ENCODE results near the gene SIPA1L3. TPM values are rescaled to one million over a fixed set of nuclear protein-coding genes. Genes with fewer than 3 reads are reported as not detected.
"Not testable (repeated sequence)": the region's sequence is repeated elsewhere in the genome, so short reads cannot be mapped to it uniquely, and the experiment has no call there.

The SIPA1L3 gene
- polyA plus RNA-seq, 12 donors, result 6.8 to 24.9 (median 9.1) TPM; not detected in 1

DNA sequence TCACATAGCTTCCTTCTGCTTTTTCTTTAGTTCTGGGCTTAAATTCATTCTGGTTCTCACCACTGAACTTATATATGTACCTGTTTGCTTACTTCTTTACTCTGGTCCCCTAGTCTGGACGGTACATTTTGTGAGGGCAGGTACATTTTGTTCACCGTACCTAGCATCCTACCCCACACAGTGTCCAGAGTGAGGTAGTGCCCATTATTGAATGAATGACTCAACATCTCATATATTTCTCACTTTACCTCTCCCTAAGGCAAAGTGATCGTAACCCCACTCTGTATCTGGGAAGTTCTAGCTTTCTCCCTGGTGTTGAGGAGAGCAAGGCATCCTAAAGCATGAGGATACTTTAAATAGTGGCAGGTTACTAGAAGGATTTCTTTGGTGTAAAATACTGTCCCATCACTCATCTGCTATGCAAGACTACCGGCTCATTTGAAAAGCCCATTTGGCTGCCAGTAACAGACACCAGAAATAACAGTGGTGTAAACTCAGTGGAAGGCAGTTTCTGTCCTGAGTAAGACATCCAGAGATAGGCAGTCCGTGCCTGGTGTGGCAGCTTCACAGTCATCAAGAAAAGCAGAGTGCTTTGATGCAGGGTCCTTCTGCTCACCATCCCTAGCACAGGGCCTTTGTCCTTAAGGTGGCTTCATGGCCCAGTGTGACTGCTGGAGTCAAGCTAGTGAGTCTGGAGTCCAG, 111.8 kb downstream of the SIPA1L3 start:
- DNase-seq, result no peak

DNA sequence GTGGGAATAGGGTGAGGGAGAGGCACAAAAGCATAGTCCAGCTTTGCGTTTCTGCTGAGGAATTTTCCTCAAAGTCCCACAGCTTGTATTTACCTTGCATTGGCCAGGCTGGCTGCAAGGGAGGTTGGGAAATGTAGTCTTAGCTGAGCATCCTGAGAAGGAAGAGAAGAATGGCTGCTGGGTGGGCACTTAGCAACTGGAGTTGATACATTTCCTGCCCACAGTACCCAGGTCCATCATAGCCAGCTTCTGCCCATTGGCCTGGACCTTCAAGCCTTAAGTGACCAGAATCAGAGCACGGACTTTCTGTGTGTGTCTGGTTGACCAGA, 112.4 kb downstream of the SIPA1L3 start:
- no peak for DNase-seq

DNA sequence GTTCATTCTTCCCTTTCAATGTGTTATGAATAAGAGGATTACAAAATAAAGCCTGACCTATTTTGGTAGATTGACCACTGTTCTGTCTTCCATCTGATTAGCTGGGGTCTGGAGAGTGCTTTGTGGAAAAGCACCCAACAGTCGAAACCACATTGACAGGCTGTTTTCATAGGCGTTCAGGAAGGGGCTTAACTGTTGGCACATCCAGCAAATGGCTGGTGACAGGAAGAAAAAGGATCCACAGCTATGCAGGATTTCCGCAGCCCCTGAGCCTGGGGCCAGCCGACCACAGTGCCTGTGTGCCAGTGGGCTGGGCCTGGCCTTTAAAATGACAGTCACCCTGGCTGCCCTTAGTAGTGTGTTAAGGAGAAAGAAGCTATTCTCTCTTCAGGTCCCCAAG, 113.3 kb downstream of the SIPA1L3 start:
- no peak for DNase-seq

DNA sequence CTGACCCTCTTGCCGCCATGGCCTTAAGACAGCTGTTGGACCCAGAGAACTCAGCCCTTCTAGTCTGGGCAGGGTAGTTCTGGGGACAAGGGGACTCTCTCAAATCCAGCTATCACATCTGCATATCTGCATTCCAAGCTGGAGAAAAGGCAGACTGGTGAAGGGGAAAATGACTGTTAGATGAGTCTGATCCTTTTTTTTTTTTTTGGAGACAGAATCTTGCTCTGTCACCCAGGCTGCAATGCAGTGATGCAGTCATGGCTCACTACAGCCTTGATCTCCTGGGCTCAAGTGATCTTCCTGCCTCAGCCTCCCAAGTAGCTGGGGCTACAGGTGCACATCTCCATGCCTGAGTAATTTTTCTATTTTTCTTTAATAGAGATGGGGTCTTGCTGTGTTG, 114.3 kb downstream of the SIPA1L3 start:
- no peak for DNase-seq

DNA sequence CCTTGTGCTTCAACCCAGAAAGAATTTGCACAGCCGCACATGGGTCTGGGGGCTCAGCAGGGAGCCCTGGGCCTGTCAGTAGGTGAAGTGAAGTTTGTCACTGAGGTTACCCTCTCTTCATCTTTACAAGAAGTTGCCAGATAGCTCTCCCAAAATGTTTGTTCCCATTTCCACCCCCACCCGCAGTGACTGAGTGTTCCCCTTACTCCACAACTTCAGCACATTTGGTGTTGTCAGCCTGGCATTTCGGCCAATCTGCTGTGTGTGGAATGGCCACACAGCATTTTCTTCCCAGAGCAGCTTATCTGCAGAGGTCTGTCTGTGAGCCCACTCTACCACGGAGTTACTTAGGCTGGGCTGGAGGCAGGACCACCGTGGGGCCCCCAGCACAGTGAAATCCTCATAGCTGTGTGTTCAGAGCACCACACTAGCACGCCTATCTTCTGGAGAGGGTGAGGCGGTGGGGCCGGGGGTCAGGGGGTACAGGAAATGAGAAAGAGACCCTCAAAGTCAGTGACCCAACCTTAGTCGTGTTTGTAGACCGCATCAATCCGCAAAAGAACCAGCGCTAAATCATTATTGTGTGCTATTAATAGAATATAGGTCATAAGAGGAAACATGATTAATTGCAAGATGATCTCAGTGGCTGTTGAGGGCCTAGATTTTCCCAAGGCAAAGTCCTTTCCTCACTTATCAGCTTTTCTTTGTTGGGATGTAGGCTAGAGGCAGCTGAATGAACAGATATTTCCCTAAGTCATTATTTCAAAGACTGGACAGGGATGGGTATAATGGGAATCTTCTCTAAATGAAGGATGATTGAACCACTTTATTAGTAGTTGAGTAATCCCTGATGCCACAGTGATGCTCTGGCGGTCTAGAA, 116.0 kb downstream of the SIPA1L3 start:
- DNase-seq, result no peak

DNA sequence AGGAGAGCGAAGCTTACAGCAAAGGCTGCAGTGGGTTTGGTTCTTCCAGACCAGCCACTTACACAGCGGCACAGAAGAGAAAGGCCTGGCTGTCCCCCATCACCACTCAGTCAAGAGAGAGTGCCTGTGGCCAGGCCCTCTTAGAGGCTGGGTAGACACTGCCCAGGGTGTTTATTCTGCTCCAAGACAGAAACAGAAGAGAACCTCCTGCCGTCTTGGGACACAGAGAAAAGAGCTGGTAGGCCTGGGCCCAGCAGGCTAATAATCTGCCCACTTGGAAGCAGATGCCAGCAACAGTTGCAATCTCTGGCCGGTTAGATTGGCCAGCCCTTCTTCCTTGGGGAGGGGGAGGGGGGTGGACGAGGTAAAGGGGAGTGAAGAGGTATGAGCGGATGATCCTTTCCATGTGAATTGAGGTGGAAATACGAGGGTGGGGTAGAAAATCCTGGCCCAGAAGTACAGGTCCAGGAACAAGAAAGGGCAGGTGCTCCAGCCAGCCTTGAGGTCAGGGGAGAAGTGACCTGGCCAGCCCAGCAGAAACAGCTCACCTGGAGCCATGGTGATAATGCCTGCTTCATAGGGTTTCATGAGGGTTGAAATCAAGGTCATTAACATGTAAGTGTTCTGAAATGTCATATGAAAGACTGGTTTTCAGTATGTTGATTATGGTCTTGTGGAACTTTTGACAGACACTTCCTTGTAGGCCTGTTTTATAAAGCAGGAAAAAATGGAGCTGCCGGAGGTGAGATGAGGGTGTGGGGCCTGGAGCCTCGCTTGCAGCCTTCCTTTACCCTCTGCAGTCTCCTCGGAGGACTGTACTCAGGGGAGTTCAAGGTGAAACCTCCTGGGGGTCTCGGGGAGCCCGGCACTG, 116.9 kb downstream of the SIPA1L3 start:
- DNase-seq, result no peak

DNA sequence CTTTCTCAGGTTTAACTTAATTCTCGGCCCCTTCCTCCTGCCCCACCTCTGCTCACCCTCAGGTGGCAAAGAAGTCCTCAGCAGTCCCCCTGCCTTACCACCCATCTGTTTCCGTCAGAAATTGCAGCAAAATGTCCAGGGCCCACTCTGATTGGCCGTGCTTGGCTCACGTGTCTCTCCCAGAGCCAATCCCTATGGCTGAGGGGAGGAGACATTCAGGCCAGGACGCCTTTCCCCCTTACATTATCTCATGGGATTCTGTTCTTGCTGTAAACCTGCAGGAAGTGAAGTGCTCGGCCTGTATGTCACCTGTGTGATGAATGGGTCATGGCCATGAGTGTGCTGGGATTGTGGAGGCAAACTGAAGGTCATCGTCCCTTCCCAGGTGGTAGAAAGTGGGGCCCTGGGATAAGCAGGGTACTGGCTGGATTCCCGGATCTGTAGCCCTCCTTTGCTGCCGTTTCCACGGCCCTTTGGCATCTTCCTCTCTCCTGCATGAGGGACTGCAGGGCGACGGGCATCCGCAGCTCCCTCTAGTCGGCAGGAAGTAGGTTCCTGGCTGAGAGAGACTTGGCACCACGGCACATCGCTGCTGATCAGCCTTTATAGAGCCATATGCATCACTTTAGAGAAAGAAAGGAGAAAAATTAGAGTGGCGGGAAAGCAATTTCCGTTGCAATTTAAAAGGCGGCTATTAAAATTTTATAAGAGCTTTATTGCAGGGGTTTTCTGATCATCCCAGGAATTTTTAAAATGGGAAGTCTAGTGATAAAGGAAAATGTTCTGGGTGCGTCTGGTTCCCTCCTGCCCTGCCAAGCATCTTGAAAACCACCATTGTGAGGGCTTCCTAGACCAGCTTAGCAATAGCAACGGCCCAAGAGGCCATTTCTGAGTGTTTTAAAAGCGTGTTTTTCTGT, 118.2 kb downstream of the SIPA1L3 start:
- DNase-seq, result no peak

DNA sequence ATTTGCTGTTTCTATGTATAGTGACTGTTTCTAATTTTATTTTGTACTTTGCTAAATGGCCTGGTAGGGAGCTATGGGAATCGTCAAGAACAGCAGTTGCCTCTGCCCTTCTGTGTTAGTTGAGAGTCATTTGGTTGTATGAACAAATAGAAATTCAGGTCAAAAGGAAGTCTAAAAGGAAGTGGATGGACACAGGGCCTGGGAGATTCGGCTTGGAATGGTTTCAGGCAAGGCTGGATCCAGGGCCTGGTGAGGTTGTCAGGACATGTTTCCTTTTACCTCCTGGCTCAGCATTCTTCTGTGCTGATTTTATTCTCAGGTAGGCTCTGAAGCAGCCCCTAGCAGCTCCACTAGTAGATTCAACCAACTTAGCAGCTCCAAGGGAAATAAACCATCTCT, 118.9 kb downstream of the SIPA1L3 start:
- DNase-seq, result no peak

DNA sequence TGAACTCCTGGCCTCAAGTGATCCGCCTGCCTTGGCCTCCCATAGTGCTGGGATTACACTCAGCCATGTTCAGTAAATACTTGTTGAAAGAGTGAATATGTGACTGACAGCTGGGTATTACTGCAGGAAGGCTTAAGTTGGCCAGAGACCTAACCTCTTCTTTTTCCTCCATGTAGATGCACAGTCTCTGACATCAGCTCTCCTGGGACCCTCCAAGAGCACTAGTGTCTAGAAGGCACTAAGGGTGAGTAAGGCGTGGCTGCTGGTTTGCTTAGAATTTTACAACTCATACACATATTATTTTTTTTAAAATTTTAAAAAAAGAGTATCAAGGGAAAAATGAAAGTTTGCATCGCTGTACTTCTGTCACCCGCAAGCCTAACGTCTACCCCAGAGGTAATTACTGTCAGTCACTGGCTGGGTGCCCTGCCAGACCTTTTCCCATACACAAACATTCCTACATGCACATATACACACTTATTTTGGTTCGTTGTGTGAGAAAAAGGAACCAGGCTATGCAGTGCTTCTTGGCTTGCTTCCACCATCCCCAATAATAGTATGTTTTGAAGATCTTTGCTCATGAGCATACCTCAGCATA, 122.0 kb downstream of the SIPA1L3 start:
- no peak for DNase-seq

DNA sequence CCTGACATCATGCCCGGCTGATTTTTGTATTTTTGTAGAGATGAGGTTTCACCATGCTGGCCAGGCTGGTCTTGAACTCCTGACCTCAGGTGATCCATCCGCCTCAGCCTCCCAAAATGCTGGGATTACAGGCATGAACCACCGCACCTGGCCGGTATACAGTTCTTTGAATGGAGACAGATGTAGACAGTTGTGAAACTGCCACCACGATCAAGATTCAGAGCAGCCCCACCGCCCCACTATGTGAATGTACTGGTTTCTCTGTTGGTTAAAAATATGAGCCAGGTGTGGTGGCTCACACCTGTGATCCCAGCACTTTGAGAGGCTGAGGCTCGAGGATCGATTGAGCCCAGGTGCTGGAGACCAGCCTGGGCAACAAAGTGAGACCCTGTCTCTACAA, 123.0 kb downstream of the SIPA1L3 start:
- not testable (repeated sequence) for DNase-seq

DNA sequence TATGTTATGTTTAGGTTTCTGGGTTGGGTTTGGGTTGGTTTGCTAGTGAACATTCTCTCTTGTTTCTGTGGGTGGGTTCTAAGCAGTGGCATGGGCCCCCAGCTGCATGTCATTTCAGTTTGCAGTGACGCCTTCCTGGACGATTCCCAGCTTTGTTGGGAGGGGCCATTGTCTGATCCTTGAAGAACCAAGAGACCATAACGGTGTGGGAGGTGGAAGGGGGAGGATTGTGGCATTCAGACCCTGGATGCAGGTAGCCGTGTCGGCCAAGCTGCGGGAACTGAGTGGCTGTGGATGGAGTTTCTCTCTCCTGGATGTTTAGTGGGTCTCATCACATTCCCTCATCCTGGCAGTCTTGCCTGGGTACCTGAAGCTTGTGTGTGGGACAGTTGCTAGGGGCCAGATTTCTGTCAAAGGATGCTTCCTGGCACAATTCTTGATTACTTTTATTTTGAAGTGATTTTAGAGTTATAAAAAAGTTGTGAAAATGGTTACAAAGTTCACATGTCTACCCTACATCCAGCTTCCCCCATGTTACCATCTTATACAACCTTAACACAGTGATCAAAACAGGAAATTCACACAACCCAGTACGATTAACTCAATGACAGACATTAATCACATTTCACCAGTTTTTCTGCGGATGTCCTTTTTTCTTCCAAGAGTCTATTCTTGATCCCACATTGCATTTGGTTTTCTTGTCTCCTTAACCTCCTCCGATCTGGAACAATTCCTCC, 123.8 kb downstream of the SIPA1L3 start:
- DNase-seq, result no peak

DNA sequence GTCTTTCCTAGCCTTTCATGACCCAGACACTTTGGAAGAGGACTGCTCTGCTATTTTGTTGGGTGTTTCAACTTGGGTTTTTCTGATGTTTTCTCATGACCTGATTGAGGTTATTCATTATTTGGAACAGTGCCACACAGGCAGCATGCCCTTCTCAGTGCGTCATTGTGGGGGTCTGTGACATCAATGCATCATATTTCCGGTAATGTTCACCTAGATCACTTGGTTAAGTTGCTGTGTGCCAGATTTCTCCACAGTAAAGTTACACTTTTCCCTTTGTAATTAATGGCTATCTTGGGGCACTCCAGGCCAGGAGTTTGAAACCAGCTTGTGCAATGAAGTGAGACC, 124.4 kb downstream of the SIPA1L3 start:
- DNase-seq, result no peak

DNA sequence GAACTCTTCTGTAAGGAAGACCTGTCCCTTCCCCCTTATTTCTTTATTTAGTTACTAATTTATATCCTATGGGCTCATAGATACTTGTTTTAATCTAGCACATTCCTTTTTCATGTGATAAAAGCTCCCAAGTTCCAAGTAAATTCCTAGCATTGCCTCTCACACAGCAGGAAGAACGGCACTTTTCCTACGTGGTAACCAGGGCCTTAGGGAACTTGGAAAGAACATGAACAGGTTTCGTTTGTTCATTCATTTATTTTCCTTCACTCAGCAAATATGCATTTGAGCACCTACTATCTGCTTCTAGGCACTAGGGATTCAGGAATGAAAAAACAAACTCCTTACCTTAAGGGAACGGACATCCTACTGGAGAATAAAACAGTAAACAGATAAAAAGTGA, 125.1 kb downstream of the SIPA1L3 start:
- no peak for DNase-seq

DNA sequence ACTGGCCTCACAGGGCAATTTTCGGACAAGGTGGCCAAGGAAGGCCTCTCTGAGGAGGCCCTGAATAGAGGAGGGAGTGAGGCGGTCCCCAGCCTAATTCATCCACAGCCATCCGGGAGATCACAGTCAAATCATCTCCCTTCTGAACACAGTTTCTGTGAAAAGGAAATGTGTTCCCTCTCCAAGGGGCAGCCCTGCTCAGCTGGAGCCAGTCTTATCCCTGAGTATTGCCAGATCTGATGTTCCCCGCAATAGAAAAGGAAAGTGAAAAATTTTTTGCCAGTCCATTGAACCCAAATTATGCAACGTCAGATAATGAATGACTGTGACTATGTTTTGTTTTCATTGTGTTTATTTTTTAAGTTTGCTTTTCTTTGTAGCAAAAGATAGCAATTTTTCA, 125.9 kb downstream of the SIPA1L3 start:
- DNase-seq, result no peak

DNA sequence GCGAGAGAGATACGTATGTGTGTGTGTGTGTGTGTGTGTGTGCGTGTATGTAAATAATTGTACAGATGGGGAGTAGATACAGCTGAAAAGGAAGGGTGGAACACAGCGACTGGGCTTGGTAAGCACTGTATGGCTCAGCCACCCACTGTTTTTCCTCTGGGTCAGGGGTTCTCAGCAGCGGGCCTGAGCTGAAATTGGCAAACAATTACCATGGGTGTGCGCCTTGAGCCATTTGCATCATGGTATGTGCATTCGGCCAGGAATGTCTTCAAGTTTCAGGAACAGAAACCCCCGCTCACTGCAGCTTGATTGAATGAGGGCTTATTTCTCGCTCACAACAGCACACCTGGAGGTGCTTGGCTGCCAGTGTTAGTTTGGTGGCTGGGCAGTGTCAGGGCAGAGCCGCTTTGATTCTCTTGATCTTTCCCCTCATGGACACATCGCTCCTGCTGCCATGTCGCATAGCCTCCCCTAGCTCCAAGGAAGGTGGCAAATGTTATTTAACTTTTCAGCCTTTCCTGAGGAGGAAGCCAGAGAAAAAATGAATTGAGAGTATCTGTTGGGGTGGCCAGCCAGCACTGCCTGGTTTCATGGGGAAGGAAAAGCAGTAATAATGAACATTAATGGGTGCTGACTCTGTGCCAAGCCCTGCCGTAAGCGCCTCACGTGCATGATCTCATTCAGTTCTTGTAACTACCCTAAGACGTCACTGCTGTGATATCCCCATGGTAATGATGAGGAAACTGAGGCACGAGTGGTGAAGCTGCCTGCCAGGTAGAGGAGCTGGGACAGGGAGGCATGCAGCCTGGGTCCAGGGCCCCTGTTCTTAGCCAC, 126.9 kb downstream of the SIPA1L3 start:
- DNase-seq, result no peak

DNA sequence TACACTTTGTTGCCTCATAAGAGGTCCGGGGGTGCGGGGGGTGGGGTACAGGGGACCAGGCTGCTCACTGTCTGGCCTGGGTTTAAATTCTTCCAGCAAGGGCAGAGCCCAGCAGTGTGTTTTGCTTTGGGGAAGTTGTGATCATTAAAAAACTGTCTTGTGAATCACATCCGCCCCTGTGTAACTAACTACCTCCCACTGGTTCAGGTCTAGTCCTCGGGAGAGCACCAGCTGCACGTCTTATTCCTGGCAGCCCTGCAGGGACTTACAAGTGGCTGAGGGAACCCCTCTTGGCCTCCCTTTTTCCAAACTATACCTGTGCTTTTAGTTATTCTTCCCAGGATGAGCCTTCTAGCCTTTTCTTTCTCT, 127.5 kb downstream of the SIPA1L3 start:
- DNase-seq, result no peak

DNA sequence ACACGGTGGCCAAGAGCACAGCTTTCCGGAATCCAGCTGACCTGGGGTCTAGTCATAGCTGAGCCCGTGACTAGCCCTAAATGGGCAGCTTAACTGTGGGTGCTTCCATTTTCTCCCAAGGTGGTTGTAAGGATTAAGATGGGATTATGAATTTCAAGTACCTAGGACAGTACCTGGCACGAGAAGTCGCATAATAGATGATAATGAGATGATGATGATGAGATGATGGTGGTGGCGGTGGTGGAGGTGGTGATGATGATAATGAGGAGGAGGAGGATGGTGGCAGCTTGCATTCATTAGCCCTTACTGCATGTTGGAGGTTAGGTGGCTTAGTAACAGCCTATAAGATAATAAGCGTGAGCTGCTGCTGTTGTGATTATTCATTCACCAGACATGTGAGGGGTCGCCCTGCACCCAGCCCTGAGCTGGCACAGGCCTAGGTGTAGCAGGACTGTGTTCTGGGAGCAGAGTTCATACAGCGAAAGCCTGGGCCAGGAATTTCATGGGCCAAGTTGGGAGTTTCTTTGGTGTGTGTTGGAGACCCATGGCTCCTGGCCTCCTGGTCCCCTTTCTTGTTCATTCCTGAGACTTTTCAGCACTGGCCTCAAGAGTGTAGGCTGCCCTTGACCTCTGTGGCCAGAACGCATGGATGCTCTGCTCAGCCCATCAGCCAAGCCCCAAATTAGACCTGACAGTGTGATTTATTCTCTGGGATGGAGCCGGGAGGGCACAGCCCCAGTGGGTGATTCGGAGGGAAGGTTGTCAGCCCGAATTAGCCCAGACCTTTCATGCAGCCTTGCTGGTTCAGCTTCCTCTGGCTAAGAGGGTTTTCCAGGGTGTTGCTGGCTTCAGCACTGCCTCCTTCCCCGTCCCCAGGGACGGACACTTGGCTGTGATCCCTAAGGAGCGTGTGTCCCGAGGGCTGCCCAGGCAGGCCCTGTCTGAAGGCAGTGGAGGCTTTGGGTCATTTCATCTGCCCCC, 128.8 kb downstream of the SIPA1L3 start:
- DNase-seq, result no peak
